HEK293T (cell line): ENCODE measurements around the gene DECR2.

Experiments used
- ARNT ChIP-seq: fragments of 450-650 bp; IDR thresholded peaks from 2 replicates; pipeline ENCODE4 v1.6.1; 2017; ENCODE audit warnings: mild to moderate bottlenecking
- BHLHE40 ChIP-seq: fragments of 450-650 bp; IDR thresholded peaks from 2 replicates; pipeline ENCODE4 v1.6.1; 2016; ENCODE audit warnings: mild to moderate bottlenecking, moderate library complexity, borderline replicate concordance
- ELF4 ChIP-seq: fragments of 450-650 bp; IDR thresholded peaks from 2 replicates; pipeline ENCODE4 v1.6.1; 2017; ENCODE audit warnings: antibody characterized with exemption
- FOXA1 ChIP-seq: fragments of 450-650 bp; IDR thresholded peaks from 2 replicates; pipeline ENCODE4 v1.6.1; 2016; ENCODE audit warnings: mild to moderate bottlenecking
- HDGF ChIP-seq: fragments of 450-650 bp; IDR thresholded peaks from 2 replicates; pipeline ENCODE4 v1.6.1; 2017; ENCODE audit warnings: antibody characterized with exemption, borderline replicate concordance
- LEF1 ChIP-seq: fragments of 450-650 bp; IDR thresholded peaks from 2 replicates; pipeline ENCODE4 v1.6.1; 2017; ENCODE audit warnings: mild to moderate bottlenecking, borderline replicate concordance
- SP1 ChIP-seq: fragments of 450-650 bp; IDR thresholded peaks from 2 replicates; pipeline ENCODE4 v1.6.1; 2017
- TARDBP ChIP-seq: fragments of 450-650 bp; IDR thresholded peaks from 2 replicates; pipeline ENCODE4 v1.6.1; 2016

DNA sequence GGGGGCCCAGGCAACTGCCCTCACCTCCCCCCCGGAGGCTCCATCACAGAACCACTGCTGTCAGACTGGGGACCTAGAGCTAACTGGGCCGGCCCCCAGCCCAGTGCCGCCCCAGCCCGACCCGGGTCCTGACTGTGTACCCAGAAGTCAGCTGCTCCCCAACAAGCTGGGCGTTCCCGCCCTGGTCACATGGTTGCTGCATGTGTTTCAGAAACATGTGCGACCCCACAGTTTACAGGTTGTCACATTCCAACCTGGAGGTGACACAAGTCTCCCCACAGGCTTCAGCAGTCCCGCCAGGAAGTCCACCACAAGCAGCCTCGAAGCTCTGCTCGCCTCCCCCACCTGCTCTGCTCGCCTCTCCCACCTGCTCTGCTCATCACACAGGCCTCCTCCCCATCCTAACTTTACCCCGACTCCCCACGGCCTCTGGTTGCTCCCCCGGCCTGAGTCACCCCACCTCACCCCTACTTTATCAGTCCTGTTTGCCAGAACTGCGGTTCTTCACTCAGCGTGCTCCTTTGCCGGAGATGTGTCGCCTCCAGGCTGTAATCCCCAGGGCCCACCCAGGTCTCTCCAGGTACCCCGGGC, 32.3 kb upstream of the DECR2 start:
- TF ChIP-seq TARDBP (no peak), ELF4 (no peak), ARNT (no peak), BHLHE40 (no peak), SP1 (no peak), LEF1 (no peak), HDGF (no peak), FOXA1 (no peak)
